ENCODE measurements around the gene NEURL1B.

The NEURL1B gene

GRCh38 chr5:172610643-172611042, 30.4 kb upstream of the NEURL1B start:
- DNase-seq (ENCODE audit: low read depth), result no peak

- DNase-seq (ENCODE audit: low read depth), result no peak
These were observed 29.1 kb upstream of the NEURL1B start for GRCh38 chr5:172611913-172612312.

- DNase-seq (ENCODE audit: low read depth), result no peak
These were observed 28.3 kb upstream of the NEURL1B start for GRCh38 chr5:172612771-172613170.

GRCh38 chr5:172616136-172616535, 24.9 kb upstream of the NEURL1B start:
- DNase-seq (ENCODE audit: low read depth), result no peak

GRCh38 chr5:172616730-172617129, 24.3 kb upstream of the NEURL1B start:
- no peak for DNase-seq (ENCODE audit: low read depth)

GRCh38 chr5:172617817-172618216, 23.2 kb upstream of the NEURL1B start:
- no peak for DNase-seq (ENCODE audit: low read depth)

GRCh38 chr5:172618574-172619365, 22.3 kb upstream of the NEURL1B start:
- DNase-seq (ENCODE audit: low read depth), result no peak

GRCh38 chr5:172620506-172620905, 20.6 kb upstream of the NEURL1B start:
- no peak for DNase-seq (ENCODE audit: low read depth)

GRCh38 chr5:172622091-172623046, 18.7 kb upstream of the NEURL1B start:
- DNase-seq (ENCODE audit: low read depth), result no peak

GRCh38 chr5:172623313-172623980, 17.6 kb upstream of the NEURL1B start:
- no peak for DNase-seq (ENCODE audit: low read depth)

GRCh38 chr5:172624083-172624995, 16.7 kb upstream of the NEURL1B start:
- DNase-seq (ENCODE audit: low read depth), result no peak

- no peak for DNase-seq (ENCODE audit: low read depth)
These were observed 15.8 kb upstream of the NEURL1B start for GRCh38 chr5:172624996-172625964.

- no peak for DNase-seq (ENCODE audit: low read depth)
These were observed 15.0 kb upstream of the NEURL1B start for GRCh38 chr5:172626031-172626581.

GRCh38 chr5:172630082-172630481, 11.0 kb upstream of the NEURL1B start:
- no peak for DNase-seq (ENCODE audit: low read depth)

- DNase-seq (ENCODE audit: low read depth), result no peak
These were observed 10.6 kb upstream of the NEURL1B start for GRCh38 chr5:172630482-172630881.

GRCh38 chr5:172630986-172631385, 10.1 kb upstream of the NEURL1B start:
- no peak for DNase-seq (ENCODE audit: low read depth)

GRCh38 chr5:172632346-172633092, 8.5 kb upstream of the NEURL1B start:
- no peak for DNase-seq (ENCODE audit: low read depth)

GRCh38 chr5:172633403-172633970, 7.6 kb upstream of the NEURL1B start:
- DNase-seq (ENCODE audit: low read depth), result no peak
